ENCODE results near the gene CLK3. TPM values are rescaled to one million over a fixed set of nuclear protein-coding genes. Genes with fewer than 3 reads are reported as not detected.

Gene CLK3
- total and polyA plus RNA-seq, 4 donors, result 23.8 to 70.3 (median 60.4) TPM

GRCh38 chr15:74610302-74610951 lies 5.2 kb upstream of the CLK3 start:
- Histone ChIP-seq H3K4me1 (ENCODE audit: control insufficient read depth, insufficient read depth, low read length) (peaks cover 26% of the 10 kb centered on the region), H3K27me3 (ENCODE audit: control insufficient read depth, insufficient read depth, low read length) (no peaks in the 10 kb centered on the region), H3K36me3 (ENCODE audit: control insufficient read depth, insufficient read depth, low read length) (no peaks in the 10 kb centered on the region), H3K27ac (ENCODE audit: low read depth, low read length) (no peak overlapping the region), H3K4me3 (ENCODE audit: low read depth, low read length) (no peak overlapping the region), H3K9me3 (ENCODE audit: control insufficient read depth, insufficient read depth, low read length) (peaks cover 2% of the 10 kb centered on the region)
- peak in 1 of 6 donors; percentile 51 for DNase-seq (ENCODE audit: low read depth in 4 of 6, low spot score in 6 of 6)
- 42% methylated on average over 7 of the region's 7 CpGs for WGBS (ENCODE audit: insufficient coverage)

GRCh38 chr15:74611341-74611740 lies 4.3 kb upstream of the CLK3 start:
- no peaks in the 10 kb centered on the region for H3K9me3 ChIP-seq (ENCODE audit: control insufficient read depth, insufficient read depth, low read length)
- H3K27ac ChIP-seq (ENCODE audit: low read depth, low read length), result no peak overlapping the region
- H3K4me1 ChIP-seq (ENCODE audit: control insufficient read depth, insufficient read depth, low read length), result peaks cover 31% of the 10 kb centered on the region
- H3K36me3 ChIP-seq (ENCODE audit: control insufficient read depth, insufficient read depth, low read length), result no peaks in the 10 kb centered on the region
- no peak overlapping the region for H3K4me3 ChIP-seq (ENCODE audit: low read depth, low read length)
- DNase-seq (ENCODE audit: low read depth in 4 of 6, low spot score in 6 of 6), result no peak
- 66% methylated on average over 11 of the region's 11 CpGs for WGBS (ENCODE audit: insufficient coverage)
- H3K27me3 ChIP-seq (ENCODE audit: control insufficient read depth, insufficient read depth, low read length), result no peaks in the 10 kb centered on the region

DNA sequence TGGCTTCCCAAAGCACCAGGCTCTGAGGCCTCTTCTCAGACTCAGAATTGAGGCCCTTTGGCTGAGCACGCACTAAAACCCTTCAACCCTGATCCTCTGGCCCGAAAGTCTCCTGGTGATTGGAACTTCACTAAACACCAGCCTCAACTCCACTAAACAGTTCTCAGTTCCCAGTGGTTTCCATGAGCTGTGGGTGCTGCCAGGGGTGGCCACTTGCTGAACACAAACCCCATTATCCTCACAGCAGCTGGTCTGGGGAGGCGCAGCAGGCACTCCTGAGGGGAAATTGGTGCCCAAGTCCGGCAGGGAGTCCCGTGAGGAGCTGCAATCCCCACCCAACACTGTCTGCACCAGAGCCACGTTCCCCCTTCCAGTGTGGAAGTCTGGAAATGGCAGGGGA lies 3.8 kb upstream of the CLK3 start:
- H3K27me3 ChIP-seq (ENCODE audit: control insufficient read depth, insufficient read depth, low read length), result no peaks in the 10 kb centered on the region
- no peak for DNase-seq (ENCODE audit: low read depth in 4 of 6, low spot score in 6 of 6)
- WGBS (ENCODE audit: insufficient coverage), result 100% methylated on average over 2 of the region's 6 CpGs
- H3K4me3 ChIP-seq (ENCODE audit: low read depth, low read length), result no peak overlapping the region
- H3K27ac ChIP-seq (ENCODE audit: low read depth, low read length), result no peak overlapping the region
- no peaks in the 10 kb centered on the region for H3K9me3 ChIP-seq (ENCODE audit: control insufficient read depth, insufficient read depth, low read length)
- H3K4me1 ChIP-seq (ENCODE audit: control insufficient read depth, insufficient read depth, low read length), result peaks cover 36% of the 10 kb centered on the region
- no peaks in the 10 kb centered on the region for H3K36me3 ChIP-seq (ENCODE audit: control insufficient read depth, insufficient read depth, low read length)

DNA sequence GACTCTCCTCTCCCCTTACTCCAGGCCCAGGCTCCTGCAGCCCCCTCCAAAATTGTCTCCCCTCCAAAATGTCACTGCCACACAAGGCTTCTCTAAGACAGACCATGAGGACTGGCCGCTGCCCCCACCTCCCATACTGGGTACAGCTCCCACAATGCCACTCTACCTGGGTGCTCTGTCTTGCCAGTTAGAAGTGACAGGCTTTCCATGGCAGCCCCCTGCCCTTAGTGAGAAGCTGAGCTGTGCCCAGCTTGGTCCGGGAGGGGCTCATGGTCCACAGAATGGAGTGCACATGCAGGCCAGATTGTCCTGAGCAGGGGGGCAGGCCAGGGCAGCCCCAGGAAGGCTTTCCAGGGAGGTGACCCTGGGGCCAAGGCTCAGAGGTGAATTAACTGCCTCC lies 3.0 kb upstream of the CLK3 start:
- DNase-seq (ENCODE audit: low read depth in 4 of 6, low spot score in 6 of 6), result no peak
- Histone ChIP-seq H3K36me3 (ENCODE audit: control insufficient read depth, insufficient read depth, low read length) (no peaks in the 10 kb centered on the region), H3K4me1 (ENCODE audit: control insufficient read depth, insufficient read depth, low read length) (peaks cover 39% of the 10 kb centered on the region), H3K27me3 (ENCODE audit: control insufficient read depth, insufficient read depth, low read length) (no peaks in the 10 kb centered on the region), H3K9me3 (ENCODE audit: control insufficient read depth, insufficient read depth, low read length) (no peaks in the 10 kb centered on the region), H3K4me3 (ENCODE audit: low read depth, low read length) (no peak overlapping the region), H3K27ac (ENCODE audit: low read depth, low read length) (no peak overlapping the region)
- 85% methylated on average over 2 of the region's 2 CpGs for WGBS (ENCODE audit: insufficient coverage)

GRCh38 chr15:74613089-74613952 lies 2.3 kb upstream of the CLK3 start:
- Histone ChIP-seq H3K27ac (ENCODE audit: low read depth, low read length) (no peak overlapping the region), H3K9me3 (ENCODE audit: control insufficient read depth, insufficient read depth, low read length) (no peaks in the 10 kb centered on the region), H3K4me3 (ENCODE audit: low read depth, low read length) (no peak overlapping the region), H3K27me3 (ENCODE audit: control insufficient read depth, insufficient read depth, low read length) (no peaks in the 10 kb centered on the region), H3K4me1 (ENCODE audit: control insufficient read depth, insufficient read depth, low read length) (peaks cover 45% of the 10 kb centered on the region), H3K36me3 (ENCODE audit: control insufficient read depth, insufficient read depth, low read length) (peaks cover under 1% of the 10 kb centered on the region)
- WGBS (ENCODE audit: insufficient coverage), result 76% methylated on average over 3 of the region's 6 CpGs
- no peak for DNase-seq (ENCODE audit: low read depth in 4 of 6, low spot score in 6 of 6)

GRCh38 chr15:74613953-74614743 lies 1.5 kb upstream of the CLK3 start:
- Histone ChIP-seq H3K36me3 (ENCODE audit: control insufficient read depth, insufficient read depth, low read length) (peaks cover 9% of the 10 kb centered on the region), H3K27me3 (ENCODE audit: control insufficient read depth, insufficient read depth, low read length) (no peaks in the 10 kb centered on the region), H3K4me1 (ENCODE audit: control insufficient read depth, insufficient read depth, low read length) (peaks cover 53% of the 10 kb centered on the region), H3K9me3 (ENCODE audit: control insufficient read depth, insufficient read depth, low read length) (no peaks in the 10 kb centered on the region), H3K27ac (ENCODE audit: low read depth, low read length) (peak overlapping the region; percentile 57), H3K4me3 (ENCODE audit: low read depth, low read length) (peak overlapping the region; percentile 76)
- no peak for DNase-seq (ENCODE audit: low read depth in 4 of 6, low spot score in 6 of 6)
- 27% methylated on average over 25 of the region's 38 CpGs for WGBS (ENCODE audit: insufficient coverage)

DNA sequence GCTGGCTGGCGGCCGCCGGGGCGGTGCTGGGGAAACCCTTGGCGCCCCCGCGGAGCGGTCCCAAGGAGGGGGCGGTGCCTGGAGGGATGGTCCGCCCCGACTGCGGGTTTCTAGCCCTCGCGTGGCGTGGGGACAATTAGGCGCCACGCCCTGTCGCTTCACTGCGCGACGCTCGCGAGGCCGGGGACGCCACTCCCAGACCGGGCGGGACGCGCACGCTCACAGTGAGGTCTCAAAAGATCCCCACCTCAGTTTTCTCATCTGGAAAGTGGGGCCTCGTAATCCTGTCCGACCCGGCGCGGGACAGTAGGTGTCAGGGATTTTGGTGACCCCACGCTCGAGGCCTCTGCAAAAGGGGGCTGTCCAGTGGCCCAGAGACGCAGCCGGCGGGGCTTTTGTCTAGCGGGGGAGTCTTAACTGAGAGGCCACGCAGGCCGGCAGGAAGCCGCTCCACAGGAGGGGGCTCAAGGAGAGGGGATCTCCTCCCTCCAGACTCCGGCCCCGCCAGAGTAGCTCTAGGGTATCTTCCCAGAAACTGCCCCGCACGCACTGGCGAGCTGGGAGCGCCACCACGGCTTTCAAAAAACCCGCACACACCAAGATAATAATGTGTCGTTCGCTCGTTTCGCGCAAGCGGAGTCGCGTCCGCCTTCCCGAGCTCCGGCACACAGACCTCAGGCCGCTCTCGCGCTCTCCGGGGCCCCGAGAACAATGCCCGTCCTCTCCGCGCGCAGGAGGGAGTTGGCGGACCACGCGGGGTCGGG lies 710 bp upstream of the CLK3 start:
- Histone ChIP-seq H3K9me3 (ENCODE audit: control insufficient read depth, insufficient read depth, low read length) (no peaks in the 10 kb centered on the region), H3K4me1 (ENCODE audit: control insufficient read depth, insufficient read depth, low read length) (peaks cover 52% of the 10 kb centered on the region), H3K36me3 (ENCODE audit: control insufficient read depth, insufficient read depth, low read length) (peaks cover 17% of the 10 kb centered on the region), H3K4me3 (ENCODE audit: low read depth, low read length) (peak overlapping the region; percentile 76), H3K27me3 (ENCODE audit: control insufficient read depth, insufficient read depth, low read length) (no peaks in the 10 kb centered on the region), H3K27ac (ENCODE audit: low read depth, low read length) (peak overlapping the region; percentile 95)
- peak; percentile 58 to 94 (median 74) for DNase-seq (ENCODE audit: low read depth in 4 of 6, low spot score in 6 of 6)
- WGBS (ENCODE audit: insufficient coverage), result 0% methylated on average over 76 of the region's 76 CpGs

GRCh38 chr15:74616366-74616939 lies 817 bp downstream of the CLK3 start:
- peak in 2 of 6 donors; percentile 17 to 59 for DNase-seq (ENCODE audit: low read depth in 4 of 6, low spot score in 6 of 6)
- Histone ChIP-seq H3K4me1 (ENCODE audit: control insufficient read depth, insufficient read depth, low read length) (peaks cover 48% of the 10 kb centered on the region), H3K36me3 (ENCODE audit: control insufficient read depth, insufficient read depth, low read length) (peaks cover 32% of the 10 kb centered on the region), H3K27ac (ENCODE audit: low read depth, low read length) (peak overlapping the region; percentile 93), H3K27me3 (ENCODE audit: control insufficient read depth, insufficient read depth, low read length) (no peaks in the 10 kb centered on the region), H3K9me3 (ENCODE audit: control insufficient read depth, insufficient read depth, low read length) (no peaks in the 10 kb centered on the region), H3K4me3 (ENCODE audit: low read depth, low read length) (peak overlapping the region; percentile 76)
- WGBS (ENCODE audit: insufficient coverage), result 7% methylated on average over 18 of the region's 18 CpGs

GRCh38 chr15:74616996-74617395 lies 1.4 kb downstream of the CLK3 start:
- Histone ChIP-seq H3K27me3 (ENCODE audit: control insufficient read depth, insufficient read depth, low read length) (no peaks in the 10 kb centered on the region), H3K9me3 (ENCODE audit: control insufficient read depth, insufficient read depth, low read length) (no peaks in the 10 kb centered on the region), H3K4me3 (ENCODE audit: low read depth, low read length) (peak overlapping the region; percentile 76), H3K36me3 (ENCODE audit: control insufficient read depth, insufficient read depth, low read length) (peaks cover 37% of the 10 kb centered on the region), H3K4me1 (ENCODE audit: control insufficient read depth, insufficient read depth, low read length) (peaks cover 54% of the 10 kb centered on the region), H3K27ac (ENCODE audit: low read depth, low read length) (no peak overlapping the region)
- no peak for DNase-seq (ENCODE audit: low read depth in 4 of 6, low spot score in 6 of 6)

All from spinal cord (tissue), 10 donors.